ENCODE measurements around the gene DCC. TPM values are rescaled to one million over a fixed set of nuclear protein-coding genes. Genes with fewer than 3 reads are reported as not detected.

The DCC gene
- total and polyA plus RNA-seq, 2 of the 8 experiments (the other 6 are each of a cell fraction or from before 2014, with no cell fraction given), result 0.14 to 1.4 TPM

DNA sequence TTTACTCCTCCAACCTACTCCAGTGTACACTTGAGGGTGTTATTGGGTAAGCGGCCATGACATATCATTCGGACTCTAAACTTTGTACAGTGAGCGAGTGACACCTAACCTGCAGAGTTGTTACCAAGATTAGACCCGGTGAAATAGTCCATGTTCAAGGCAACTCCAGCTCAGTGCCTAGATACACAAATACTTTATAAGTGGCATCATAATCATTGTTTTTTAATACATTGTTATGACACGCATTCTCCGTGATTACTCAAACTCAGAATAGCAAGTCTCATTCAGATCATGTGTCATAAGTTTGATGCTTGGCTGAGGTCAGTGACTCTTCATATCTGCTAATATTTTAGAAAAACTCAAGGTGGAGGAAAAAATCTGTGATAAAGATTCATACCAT, 597.8 kb downstream of the DCC start:
- POLR2A ChIA-PET (ENCODE audit: partially characterized antibody), result no interaction called here
- Histone ChIP-seq H3K27me3 (replicated peaks in 1 of 4; ENCODE audit: control insufficient read depth in 3 of 4, extremely low read depth in 1 of 4, insufficient read depth in 3 of 4, low read length in 3 of 4) (no peaks in the 10 kb centered on the region), H2BK120ac (replicated peaks; ENCODE audit: low read depth, low read length) (no peak overlapping the region), H3K18ac (ENCODE audit: extremely low read depth, low read length) (no peak overlapping the region), H2AFZ (ENCODE audit: low read length) (no peak overlapping the region), H2BK5ac (ENCODE audit: low read depth, low read length) (no peak overlapping the region), H3K9ac (replicated peaks in 1 of 4; ENCODE audit: extremely low read depth in 1 of 4, low read depth in 3 of 4, low read length in 3 of 4) (no peak overlapping the region), H3K27ac (ENCODE audit: low read depth, low read length) (no peak overlapping the region), H4K5ac (ENCODE audit: insufficient read length, low read depth, low read length) (no peak overlapping the region), H2BK15ac (ENCODE audit: low read length) (no peak overlapping the region), H3K23me2 (ENCODE audit: low read depth, low read length) (peaks cover 3% of the 10 kb centered on the region; the same call in 1 of the 2 replicates), H3K14ac (ENCODE audit: insufficient read length) (no peak overlapping the region), H2AK5ac (ENCODE audit: low read depth, low read length) (no peak overlapping the region), H4K20me1 (replicated peaks in 1 of 2; ENCODE audit: control insufficient read depth in 1 of 2, insufficient read depth in 2 of 2, low read length in 2 of 2) (no peaks in the 10 kb centered on the region), H3K4me3 (ENCODE audit: extremely low read depth in 1 of 4, insufficient read depth in 2 of 4, low read depth in 3 of 4, low read length in 4 of 4) (no peak overlapping the region), H3K56ac (replicated peaks; ENCODE audit: insufficient read length, low read depth, low read length) (no peak overlapping the region), H2BK12ac (ENCODE audit: low read depth, low read length) (no peak overlapping the region), H3K36me3 (ENCODE audit: control insufficient read depth in 2 of 4, insufficient read depth in 4 of 4, low read length in 3 of 4) (no peaks in the 10 kb centered on the region), H3K23ac (ENCODE audit: insufficient read length) (no peak overlapping the region), H4K91ac (replicated peaks; ENCODE audit: insufficient read length, low read length) (no peak overlapping the region), H3K9me3 (ENCODE audit: insufficient read depth in 2 of 2, low read depth in 1 of 2, low read length in 1 of 2) (no peaks in the 10 kb centered on the region), H4K8ac (ENCODE audit: extremely low read depth, insufficient read depth, low read length) (no peak overlapping the region), H3K4me1 (replicated peaks in 1 of 4; ENCODE audit: control insufficient read depth in 3 of 4, insufficient read depth in 4 of 4, low read length in 3 of 4) (no peaks in the 10 kb centered on the region), H3K79me1 (ENCODE audit: low read depth, low read length) (no peaks in the 10 kb centered on the region), H3K4ac (replicated peaks; ENCODE audit: insufficient read length, low read depth, low read length) (no peak overlapping the region), H2BK20ac (ENCODE audit: low read length) (no peak overlapping the region), H3K79me2 (ENCODE audit: control insufficient read depth in 1 of 2, insufficient read depth in 2 of 2, low read length in 2 of 2) (no peaks in the 10 kb centered on the region), H3K4me2 (ENCODE audit: insufficient read depth in 1 of 2, low read depth in 2 of 2, low read length in 2 of 2) (no peak overlapping the region)
- DNase-seq (ENCODE audit: low read depth in 1 of 2, low spot score in 2 of 2) (no peak), FAIRE-seq (no peak)
- CTCF ChIA-PET (ENCODE audit: partially characterized antibody), result interaction anchor here (1.2 kb wide), 2 partner anchors 15 to 60 kb away, joined by 3 read pairs; no protein-coding TSS in a partner anchor
- WGBS, 2 experiments (ENCODE audit: extremely low coverage in 1 of 2, insufficient coverage in 1 of 2, insufficient read length in 1 of 2, insufficient replicate concordance in 2 of 2, low coverage in 1 of 2, low lambda C conversion rate in 2 of 2, missing lambda C conversion rate in 1 of 2), result 94% methylated on average over 6 of the region's 6 CpGs; no CpG with 5 or more reads in 1 of the 2 experiments
- TF ChIP-seq CEBPB (IDR thresholded peaks at IDR 0.05; ENCODE audit: low read depth, low read length) (no peak), CTBP2 (IDR thresholded peaks at IDR 0.05; ENCODE audit: borderline replicate concordance, insufficient read depth, insufficient read length, low read length) (no peak), JUN (IDR thresholded peaks at IDR 0.05; ENCODE audit: low read depth, low read length) (no peak), YY1 (IDR thresholded peaks at IDR 0.05; ENCODE audit: low read depth, low read length) (no peak), EZH2 (IDR thresholded peaks at IDR 0.05; ENCODE audit: low read depth, low read length, severe bottlenecking) (no peak), CREB1 (IDR thresholded peaks at IDR 0.05) (no peak), SUZ12 (IDR thresholded peaks at IDR 0.05; ENCODE audit: low read length) (no peak), POLR2A (IDR thresholded peaks at IDR 0.05; ENCODE audit: control extremely low read depth in 1 of 2, low read depth in 2 of 2, low read length in 2 of 2) (no peak), E2F6 (IDR thresholded peaks at IDR 0.05) (no peak), CBX8 (IDR thresholded peaks at IDR 0.05; ENCODE audit: borderline replicate concordance, low read depth, low read length) (no peak), NRF1 (IDR thresholded peaks at IDR 0.05; ENCODE audit: low read depth, low read length) (no peak), KDM1A (IDR thresholded peaks at IDR 0.05; ENCODE audit: borderline replicate concordance, low read length) (no peak), POU5F1 (IDR thresholded peaks at IDR 0.05; ENCODE audit: low read depth, low read length) (no peak), SP2 (IDR thresholded peaks at IDR 0.05; ENCODE audit: low read length) (no peak)
- TF ChIP-seq, protein P1, sequence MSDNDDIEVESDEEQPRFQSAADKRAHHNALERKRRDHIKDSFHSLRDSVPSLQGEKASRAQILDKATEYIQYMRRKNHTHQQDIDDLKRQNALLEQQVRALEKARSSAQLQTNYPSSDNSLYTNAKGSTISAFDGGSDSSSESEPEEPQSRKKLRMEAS (IDR thresholded peaks at IDR 0.05), result no peak

Measured in H1 (cell line).